ENCODE results near the gene QSOX2.

Gene QSOX2

GRCh38 chr9:136235709-136236455 is 9.7 kb downstream of the QSOX2 start:
- no peak for DNase-seq

GRCh38 chr9:136235171-136235570 is 10.4 kb downstream of the QSOX2 start:
- no peak for DNase-seq

GRCh38 chr9:136234597-136234996 is 11.0 kb downstream of the QSOX2 start:
- no peak for DNase-seq

GRCh38 chr9:136233868-136234267 is 11.7 kb downstream of the QSOX2 start:
- no peak for DNase-seq

GRCh38 chr9:136233411-136233810 is 12.2 kb downstream of the QSOX2 start:
- no peak for DNase-seq

DNA sequence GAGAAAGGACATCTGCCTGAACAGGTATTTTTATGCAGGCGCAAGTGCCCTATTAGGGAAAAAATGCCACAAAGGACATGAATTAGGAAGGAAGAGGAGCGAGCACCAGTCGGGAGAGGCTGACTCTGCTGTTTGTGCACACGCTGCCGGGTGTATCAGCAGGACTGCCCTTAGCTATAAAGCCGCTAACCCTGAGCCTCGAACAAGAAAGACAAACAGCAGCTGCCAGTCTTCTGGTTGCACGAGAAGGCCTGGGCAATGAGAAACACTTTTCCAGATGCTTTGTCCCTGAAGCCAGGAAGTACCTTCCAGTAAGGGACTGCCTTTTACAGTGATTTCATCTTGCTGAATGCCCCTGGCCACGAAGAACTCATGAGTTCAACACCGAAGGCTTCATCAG is 12.6 kb downstream of the QSOX2 start:
- DNase-seq = no peak

DNA sequence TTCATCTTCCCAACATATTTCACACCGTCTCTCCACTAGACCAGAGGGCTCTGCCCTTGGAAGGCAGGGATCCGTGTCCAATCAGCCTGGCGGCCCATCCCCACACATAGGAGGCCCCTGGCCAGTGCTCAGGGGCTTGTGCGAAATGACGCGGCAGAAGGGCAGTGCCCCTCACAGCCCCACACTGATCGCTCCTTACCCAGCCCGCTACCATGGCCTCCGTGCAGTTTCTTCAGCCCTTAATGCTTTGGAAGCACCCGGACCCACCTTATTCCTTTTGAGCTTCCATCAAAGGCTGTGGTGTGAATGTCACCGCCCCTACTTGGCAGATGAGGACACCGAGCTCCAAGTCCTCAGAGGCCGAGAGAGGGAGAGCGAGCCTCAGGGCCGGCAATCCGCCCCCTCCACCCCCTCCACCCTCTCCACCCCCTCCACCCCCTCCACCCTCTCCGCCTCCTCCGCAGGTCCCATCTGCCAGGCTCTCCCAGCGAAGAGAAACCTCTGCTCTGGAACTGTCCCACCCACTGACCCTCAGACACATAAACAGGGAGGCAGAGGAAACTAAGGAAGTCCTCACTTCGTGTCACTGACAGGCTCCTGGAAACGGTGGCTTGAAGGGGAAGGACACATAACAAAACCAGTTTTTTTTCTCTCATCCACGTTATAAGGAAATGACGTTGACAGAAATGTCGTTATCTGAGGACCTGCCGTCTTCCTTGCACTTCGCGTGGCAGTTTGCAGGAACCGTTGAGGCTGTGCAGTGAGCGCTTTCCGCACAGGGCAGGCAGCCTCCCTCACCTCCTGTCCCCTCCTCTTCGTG is 13.9 kb downstream of the QSOX2 start:
- DNase-seq = peak; percentile 69 to 79 (median 70)

DNA sequence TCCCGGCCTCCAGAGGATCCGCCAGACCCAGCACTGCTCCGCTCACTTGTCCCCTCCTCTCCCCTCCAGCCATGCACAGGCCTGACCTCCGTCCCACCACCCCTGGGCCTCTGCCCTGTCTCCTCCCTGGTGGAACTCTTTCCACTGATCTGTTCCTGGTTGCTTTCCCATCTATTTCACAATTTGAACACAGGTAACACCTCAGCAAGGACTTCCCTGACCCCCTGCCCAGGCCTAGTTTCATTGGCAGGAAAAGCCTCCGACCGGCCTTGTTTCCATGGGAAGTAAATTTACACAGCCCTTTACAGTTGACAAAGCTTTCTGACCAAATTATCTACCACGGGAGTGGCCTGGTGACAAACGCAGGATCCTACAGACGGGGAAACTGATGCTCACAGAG is 14.8 kb downstream of the QSOX2 start:
- no peak for DNase-seq

- no peak for DNase-seq
Observed at GRCh38 chr9:136230365-136230764, 15.2 kb downstream of the QSOX2 start.

- DNase-seq = no peak
Observed at GRCh38 chr9:136229096-136230065, 16.2 kb downstream of the QSOX2 start.

DNA sequence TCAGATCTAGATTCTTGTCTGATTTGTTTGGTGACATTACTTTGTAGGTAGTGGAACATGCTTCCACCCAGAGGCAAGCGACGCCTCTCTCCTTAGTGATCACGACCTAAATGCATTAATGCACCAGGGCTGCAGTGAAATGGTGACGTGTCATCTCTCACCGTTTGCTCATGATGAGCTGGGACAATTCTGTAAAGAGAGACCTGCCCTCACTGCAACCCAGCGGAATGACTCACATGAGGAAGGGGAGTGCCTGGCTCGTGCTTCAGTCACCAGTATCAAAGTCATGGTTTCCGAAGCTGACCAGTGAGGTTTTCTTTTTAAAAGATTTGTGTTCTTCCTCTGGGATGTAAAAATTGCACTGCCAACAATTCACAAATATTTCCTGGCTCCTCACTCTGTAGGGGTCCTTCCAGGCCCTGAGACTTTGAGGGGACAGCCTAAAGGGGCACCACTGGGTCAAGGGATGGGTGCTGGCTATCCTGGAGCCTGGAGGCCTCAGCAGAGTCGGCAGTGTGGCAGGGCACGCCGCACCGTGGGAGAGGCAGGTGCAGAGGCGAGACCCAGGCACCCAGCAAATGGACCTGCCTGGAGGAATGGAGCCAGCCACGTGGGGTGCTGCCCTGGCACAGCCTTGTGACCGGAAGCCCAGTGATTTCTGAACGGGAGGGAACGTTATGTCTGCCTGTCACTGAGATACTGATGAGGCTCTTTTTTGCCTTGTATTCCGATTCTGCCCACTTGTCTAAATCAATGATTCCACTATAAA is 17.3 kb downstream of the QSOX2 start:
- peak; percentile 59 to 70 (median 59) for DNase-seq

DNA sequence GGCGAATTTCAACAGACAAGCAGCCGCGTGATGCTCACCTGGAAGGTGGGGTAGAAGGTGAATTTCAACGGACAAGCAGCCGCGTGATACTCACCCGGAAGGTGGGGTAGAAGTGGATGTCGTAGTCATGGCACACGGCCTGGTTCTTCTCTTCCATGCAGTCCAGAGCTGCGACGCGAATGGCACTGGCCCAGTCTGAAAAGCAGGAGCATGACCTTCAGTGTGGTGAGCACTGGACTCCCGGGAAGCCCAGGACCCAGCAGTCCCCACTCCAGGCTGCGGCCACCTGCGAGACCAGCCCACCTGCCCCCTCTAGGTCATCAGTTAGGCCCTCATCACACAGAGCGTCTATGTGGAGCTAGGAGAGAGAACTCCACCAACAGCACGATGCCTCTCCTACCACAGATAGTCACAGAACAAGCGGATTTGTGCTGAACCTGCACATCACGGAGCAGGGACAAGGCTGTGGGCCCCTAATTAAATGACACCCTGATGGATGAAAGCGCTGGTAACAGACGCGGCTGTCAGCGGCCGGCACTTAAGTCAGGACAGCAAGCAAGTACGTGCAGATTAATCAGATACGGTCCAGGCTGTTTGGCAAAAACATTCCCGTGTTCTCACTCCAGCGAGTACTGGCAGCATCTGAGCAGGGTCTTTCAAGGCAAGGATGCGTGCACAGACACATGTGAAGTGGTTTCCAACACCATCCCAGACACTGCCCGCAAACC is 18.8 kb downstream of the QSOX2 start:
- no peak for DNase-seq

DNA sequence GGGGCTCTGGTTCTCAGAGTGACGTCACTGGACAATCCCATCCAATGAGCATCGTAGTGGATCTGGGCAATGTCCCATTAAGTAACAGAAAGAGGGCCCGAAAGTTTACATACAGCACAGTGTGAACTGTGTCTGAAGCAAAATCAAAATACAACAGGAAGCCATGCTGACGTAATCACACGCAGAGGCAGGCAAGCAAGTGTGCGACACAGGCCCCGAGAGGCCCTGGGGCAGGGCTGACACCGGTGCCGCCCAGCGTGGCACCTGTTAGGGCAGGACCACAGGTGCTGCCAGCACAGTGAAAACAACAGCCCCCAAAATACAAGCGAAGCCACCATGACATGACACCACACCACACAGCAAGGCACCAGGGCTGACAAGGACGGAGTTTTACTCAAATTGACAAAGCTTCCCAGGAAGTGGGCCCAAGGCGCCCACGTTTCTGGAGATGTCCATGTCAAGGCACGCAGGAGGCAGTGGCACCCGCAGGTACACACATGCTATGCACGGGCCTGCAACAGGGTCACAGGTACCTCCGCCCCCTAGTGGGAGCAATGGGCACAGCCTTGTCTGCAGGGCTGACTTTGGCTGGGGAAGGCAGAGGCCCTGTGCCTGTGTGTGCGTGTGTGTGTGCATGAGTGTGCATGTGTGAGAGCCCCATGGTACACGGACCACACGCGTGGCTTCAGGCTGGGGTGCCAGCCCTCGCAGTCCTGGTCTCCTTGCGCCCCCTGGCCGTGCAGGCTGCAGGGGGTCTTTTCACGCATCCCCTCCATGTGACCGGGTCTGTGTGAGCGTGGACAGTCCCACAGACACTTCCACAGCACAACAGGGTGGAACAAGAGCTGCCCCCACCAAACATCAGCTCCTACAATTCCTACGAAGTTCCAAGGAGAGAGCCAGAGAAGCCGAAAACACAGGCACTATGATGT is 19.6 kb downstream of the QSOX2 start:
- DNase-seq = peak; percentile 52 to 78 (median 61)

DNA sequence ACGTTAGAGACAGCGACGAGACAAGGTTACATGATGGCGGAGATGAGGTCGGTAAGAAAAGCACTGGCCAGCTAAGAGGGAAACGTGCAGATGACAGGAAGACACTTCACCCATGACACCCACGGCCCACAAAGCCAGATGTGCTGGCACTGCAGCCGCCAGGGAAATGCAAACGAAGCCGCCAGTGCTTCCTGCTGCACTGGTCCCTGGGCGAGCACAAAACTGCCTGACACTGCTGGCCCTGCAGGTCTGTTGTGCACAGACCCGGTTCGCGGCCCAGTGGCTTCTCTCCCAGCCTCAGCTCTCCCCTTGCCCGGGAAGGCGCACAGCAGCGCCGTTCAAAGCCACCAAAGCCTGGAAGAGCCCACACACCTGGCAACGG is 20.3 kb downstream of the QSOX2 start:
- DNase-seq = no peak

DNA sequence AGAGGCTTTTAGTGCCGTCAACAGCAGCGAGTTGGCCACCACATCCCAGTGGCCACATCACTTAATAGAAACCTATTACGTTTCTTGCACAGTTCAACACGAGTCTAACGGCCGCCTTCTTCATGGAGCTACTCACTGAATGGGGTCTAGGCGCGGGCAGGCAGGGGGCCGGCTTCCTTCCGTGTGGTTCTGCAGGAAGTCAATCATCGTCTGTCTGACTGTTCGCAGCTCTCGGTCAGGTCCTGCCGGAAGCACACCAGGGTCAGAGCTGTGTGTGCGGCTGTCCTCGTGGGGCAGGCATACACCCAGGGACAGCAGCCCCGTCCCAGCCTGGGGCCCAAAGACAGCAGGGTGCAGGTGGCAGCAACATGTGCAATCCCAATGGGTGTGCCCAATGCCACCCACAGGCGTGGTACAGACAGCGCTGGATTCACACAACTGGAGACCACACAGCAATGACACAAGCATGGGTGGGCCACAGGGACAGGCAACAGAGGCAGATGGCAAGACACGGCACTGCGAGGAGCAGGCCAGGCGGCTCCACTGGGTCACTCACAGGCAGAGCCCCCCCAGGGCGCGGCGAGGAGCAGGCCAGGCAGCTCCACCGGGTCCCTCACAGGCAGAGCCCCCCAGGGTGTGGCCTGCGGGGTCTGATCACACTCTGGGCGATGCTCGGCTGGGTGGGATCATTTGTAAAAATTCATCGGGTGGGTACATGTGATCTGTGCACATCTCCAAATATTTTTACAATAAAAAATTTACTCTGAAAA is 21.6 kb downstream of the QSOX2 start:
- DNase-seq = no peak

- DNase-seq = no peak
Observed at GRCh38 chr9:136222906-136223285, 22.7 kb downstream of the QSOX2 start.

DNA sequence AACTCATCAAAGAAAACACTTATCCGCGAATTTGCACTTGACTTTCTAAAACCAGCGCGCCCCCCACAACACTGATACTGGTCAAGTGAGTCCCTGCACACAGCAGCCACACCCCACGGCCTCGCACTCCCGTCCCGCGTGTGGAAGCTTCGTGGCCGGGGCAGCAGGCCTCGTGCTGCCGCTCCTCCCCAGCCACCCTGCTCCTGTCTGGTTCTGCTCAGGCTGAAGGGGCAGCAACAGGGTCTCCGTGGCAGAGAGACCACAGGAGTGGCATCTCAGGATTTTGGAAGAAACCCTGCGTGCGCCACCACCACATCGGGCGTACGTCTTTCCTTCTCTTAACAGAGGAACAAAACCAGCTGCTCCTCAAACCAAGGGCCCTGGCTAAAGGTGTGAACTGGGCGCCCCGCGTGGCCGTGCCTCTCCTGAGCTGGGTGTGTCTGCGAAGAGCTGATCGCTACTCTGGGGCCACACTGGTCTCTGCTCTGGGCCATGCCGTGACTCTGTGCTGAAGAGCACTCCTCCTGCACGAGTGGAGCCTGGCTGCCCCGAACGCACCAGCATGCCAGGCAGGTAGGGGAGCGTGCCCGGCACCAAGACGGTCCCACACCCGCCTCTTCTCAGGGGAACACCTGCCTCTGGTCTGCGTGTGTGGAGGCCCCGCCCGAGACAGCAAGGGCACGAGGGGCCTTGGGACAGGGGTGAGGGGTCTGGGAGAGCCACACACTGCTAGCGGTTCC is 23.3 kb downstream of the QSOX2 start:
- DNase-seq = no peak

DNA sequence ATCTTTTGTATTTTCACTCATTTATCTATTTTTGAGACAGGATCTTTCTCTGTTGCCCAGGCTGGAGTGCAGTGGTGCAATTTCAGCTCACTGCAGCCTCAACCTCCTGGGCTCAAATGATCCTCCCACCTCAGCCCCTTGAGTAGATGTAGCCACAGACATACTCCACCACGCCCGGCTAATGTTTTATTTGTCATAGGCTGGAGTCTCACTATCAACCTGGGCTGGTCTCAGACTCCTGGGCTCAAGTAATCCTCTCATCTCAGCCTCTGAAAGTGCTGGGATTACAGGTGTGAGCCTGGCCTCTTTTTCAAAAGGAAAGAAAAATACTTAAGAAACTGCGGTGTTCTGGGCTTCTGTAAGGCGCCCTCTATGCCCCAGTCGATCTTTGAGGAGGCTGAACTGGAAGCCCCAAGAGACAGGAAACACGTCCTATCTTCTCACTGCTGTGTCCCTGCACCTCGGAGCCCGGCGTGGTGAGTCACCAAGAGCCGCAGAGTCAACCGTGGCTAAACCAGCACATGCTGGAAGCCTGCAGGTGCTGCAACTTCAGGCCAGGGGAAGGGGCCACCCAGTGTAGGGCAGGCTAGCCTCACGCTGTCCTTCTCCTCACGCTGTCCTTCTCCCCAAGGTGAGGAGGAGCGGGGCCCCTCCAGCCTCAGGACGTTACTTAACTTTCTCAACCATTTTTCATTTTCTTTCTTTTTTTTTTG is 25.4 kb downstream of the QSOX2 start:
- no peak for DNase-seq
